Small intestine (tissue), 16 donors: ENCODE data around the gene RUSC1. TPM values are rescaled to one million over a fixed set of nuclear protein-coding genes. Genes with fewer than 3 reads are reported as not detected.

ENCODE experiments used
- DNase-seq, 2 donors: peaks; one replicate each; pipeline versions ENCODE4 v3.0.0 to v3.0.0-alpha.2; 2013
- FAIRE-seq: peaks from 2 replicates; lab custom pipeline; 2012; peaks lifted over from hg19 to GRCh38; lab: Jason Lieb, UNC
- H3K27ac ChIP-seq, 3 donors: one replicate each; pipeline ENCODE4 v1.5.1; 2013; ENCODE audit warnings: low read length in 2 of 3, mild to moderate bottlenecking in 2 of 3, control low read depth in 1 of 3, inconsistent platforms in 1 of 3, low read depth in 1 of 3, moderate library complexity in 1 of 3
- H3K27me3 ChIP-seq, 3 donors: one replicate each; pipeline ENCODE4 v1.6.1; 2013; ENCODE audit warnings: low read length in 3 of 3, inconsistent platforms in 1 of 3; ENCODE audit not compliant: control insufficient read depth in 3 of 3, insufficient read depth in 3 of 3
- H3K36me3 ChIP-seq, 3 donors: one replicate each; pipeline ENCODE4 v1.6.1; 2013; ENCODE audit warnings: low read length in 3 of 3, inconsistent platforms in 1 of 3, low read depth in 1 of 3, mild to moderate bottlenecking in 1 of 3, moderate library complexity in 1 of 3; ENCODE audit not compliant: control insufficient read depth in 3 of 3, insufficient read depth in 2 of 3
- H3K4me1 ChIP-seq, 3 donors: one replicate each; pipeline ENCODE4 v1.6.1; 2013; ENCODE audit warnings: low read length in 2 of 3, inconsistent platforms in 1 of 3, low read depth in 1 of 3, mild to moderate bottlenecking in 1 of 3, moderate library complexity in 1 of 3; ENCODE audit not compliant: control insufficient read depth in 3 of 3, insufficient read depth in 2 of 3
- H3K4me3 ChIP-seq, 3 donors: one replicate each; pipeline ENCODE4 v1.5.1; 2013; ENCODE audit warnings: low read length in 3 of 3, control low read depth in 1 of 3, inconsistent platforms in 1 of 3, low read depth in 1 of 3, mild to moderate bottlenecking in 1 of 3, moderate library complexity in 1 of 3
- H3K9me3 ChIP-seq, 2 donors: one replicate each; pipeline ENCODE4 v1.6.1; 2013; ENCODE audit warnings: low read depth in 1 of 2, low read length in 1 of 2; ENCODE audit not compliant: control insufficient read depth in 2 of 2, insufficient read depth in 1 of 2
- WGBS, 3 donors: extraction: QIAGEN DNeasy Blood & Tissue Kit; methylation state at CpG; one replicate each; pipeline ENCODE4 v1.1.7; 2013; 5-methylcytosine and 5-hydroxymethylcytosine counted together
- long read RNA-seq, 10 donors: transcript quantifications; one replicate each; lab custom pipeline, GENCODE V29; 2026
- polyA plus RNA-seq, 4 donors: library from polyadenylated mRNA; stranded (reverse) in 3 of 4; unstranded in 1 of 4; fragments of 200-250 nt in 3 of 4; fragments of 120-200 nt in 1 of 4; gene quantifications; one replicate each; pipeline versions ENCODE4 v1.2.1 to v1.2.3, GENCODE V29; 2013
- donor health status: healthy with polysubstance abuse.
- donor health status: control.
- donor health status: control.
- donor health status: Bipolar disorder and iron deficiency.
- donor health status: healthy.

RUSC1 gene, protein sequence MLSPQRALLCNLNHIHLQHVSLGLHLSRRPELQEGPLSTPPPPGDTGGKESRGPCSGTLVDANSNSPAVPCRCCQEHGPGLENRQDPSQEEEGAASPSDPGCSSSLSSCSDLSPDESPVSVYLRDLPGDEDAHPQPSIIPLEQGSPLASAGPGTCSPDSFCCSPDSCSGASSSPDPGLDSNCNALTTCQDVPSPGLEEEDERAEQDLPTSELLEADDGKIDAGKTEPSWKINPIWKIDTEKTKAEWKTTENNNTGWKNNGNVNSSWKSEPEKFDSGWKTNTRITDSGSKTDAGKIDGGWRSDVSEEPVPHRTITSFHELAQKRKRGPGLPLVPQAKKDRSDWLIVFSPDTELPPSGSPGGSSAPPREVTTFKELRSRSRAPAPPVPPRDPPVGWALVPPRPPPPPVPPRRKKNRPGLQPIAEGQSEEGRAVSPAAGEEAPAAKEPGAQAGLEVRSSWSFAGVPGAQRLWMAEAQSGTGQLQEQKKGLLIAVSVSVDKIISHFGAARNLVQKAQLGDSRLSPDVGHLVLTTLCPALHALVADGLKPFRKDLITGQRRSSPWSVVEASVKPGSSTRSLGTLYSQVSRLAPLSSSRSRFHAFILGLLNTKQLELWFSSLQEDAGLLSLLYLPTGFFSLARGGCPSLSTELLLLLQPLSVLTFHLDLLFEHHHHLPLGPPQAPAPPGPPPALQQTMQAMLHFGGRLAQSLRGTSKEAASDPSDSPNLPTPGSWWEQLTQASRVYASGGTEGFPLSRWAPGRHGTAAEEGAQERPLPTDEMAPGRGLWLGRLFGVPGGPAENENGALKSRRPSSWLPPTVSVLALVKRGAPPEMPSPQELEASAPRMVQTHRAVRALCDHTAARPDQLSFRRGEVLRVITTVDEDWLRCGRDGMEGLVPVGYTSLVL
- 10 to 100 TPM; 32.7 to 60.8 (median 44.6) TPM for polyA plus RNA-seq
- long read RNA-seq, donor 1: 0 reads
- long read RNA-seq, donor 2, partial matches to known transcripts: 0 of 3 reads
- long read RNA-seq, donor 2, other reads (novel, unspliced or antisense): 0 of 3 reads
- long read RNA-seq, donor 3, partial matches to known transcripts: 6 of 8 reads
- long read RNA-seq, donor 3, other reads (novel, unspliced or antisense): 0 of 8 reads
- long read RNA-seq, donor 4: 0 reads
- long read RNA-seq, donor 5, partial matches to known transcripts: 8 of 10 reads
- long read RNA-seq, donor 5, other reads (novel, unspliced or antisense): 0 of 10 reads
- long read RNA-seq, donor 6, partial matches to known transcripts: 8 of 10 reads
- long read RNA-seq, donor 6, other reads (novel, unspliced or antisense): 0 of 10 reads
- long read RNA-seq, donor 7: 0 reads
- long read RNA-seq, donor 8, partial matches to known transcripts: 0 of 2 reads
- long read RNA-seq, donor 8, other reads (novel, unspliced or antisense): 0 of 2 reads
- long read RNA-seq, donor 9, partial matches to known transcripts: 0 of 3 reads
- long read RNA-seq, donor 9, other reads (novel, unspliced or antisense): 0 of 3 reads
- long read RNA-seq, donor 10, transcript RUSC1-204 (10 exons, 3,403 nt): major isoform, 7 of 12 reads
- long read RNA-seq, donor 10, partial matches to known transcripts: 0 of 12 reads
- long read RNA-seq, donor 10, other reads (novel, unspliced or antisense): 0 of 12 reads

DNA sequence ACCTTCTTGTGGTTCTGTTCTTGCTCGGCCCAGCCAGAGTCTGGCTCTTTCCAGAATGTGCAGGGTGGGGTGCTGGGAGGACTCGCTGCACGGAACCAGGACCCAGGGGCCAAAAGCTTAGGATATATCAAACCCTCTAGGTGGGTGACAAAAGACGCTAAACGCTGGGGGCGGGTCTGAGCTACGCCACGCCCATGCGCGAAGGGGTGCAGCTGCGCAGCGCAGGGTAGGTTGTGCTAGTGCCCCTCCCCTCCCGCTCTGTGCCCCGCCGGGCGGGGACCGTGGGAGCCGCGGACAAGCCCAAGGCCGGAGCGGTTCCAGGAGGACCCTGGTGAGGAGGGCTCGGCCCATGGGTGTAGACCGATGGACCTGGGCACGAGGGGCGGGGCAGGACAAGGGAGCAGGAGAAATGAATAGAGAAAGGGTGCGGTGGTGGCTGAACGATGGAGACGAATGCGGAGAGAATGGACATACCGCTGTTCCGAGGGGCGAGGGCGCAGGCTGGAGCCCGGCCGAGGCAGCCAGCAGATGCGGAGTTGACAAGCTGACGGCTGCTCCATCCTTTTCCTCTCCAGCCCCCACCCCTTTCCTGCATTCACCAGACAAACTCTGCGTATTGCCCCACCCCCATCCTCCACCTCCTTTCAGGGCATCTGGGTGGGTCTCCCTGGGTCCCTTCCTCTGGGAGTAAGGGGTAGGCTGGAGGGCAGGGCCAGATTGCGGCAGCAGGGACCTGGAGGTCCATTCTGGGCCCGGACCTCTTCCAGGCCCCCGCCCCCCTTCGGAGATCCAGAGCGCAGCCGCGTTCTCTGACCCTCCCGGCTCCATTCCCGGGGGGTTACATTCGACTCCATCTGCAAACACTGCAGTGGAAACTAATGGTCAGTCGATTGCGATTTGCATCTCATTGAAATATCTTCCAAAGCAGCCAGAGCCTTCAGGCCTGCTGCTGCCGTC is at the start of gene RUSC1:
Gene RUSC1 (plus strand): TSS at position 234 of the 957 bp plus-strand sequence. CDS start 880 bp downstream, outside the sequence.
- Histone ChIP-seq H3K27ac (peak within 1 kb of the TSS; percentile 50 to 98 (median 52)), H3K4me3 (peak within 1 kb of the TSS in 2 of 3 donors; percentile 26 to 93), H3K36me3 (peaks cover 0 to 35% (median 0%) of the 10 kb centered on the region in 3 donors), H3K4me1 (peaks cover 0 to 57% (median 9%) of the 10 kb centered on the region in 3 donors), H3K9me3 (no peaks in the 10 kb centered on the region), H3K27me3 (no peaks in the 10 kb centered on the region)
- FAIRE-seq (no peak), DNase-seq (peak; percentile 84 to 87)
- 13 to 24% (median 23%) methylated on average over 46 to 51 of the region's 51 CpGs for WGBS, 3 donors

DNA sequence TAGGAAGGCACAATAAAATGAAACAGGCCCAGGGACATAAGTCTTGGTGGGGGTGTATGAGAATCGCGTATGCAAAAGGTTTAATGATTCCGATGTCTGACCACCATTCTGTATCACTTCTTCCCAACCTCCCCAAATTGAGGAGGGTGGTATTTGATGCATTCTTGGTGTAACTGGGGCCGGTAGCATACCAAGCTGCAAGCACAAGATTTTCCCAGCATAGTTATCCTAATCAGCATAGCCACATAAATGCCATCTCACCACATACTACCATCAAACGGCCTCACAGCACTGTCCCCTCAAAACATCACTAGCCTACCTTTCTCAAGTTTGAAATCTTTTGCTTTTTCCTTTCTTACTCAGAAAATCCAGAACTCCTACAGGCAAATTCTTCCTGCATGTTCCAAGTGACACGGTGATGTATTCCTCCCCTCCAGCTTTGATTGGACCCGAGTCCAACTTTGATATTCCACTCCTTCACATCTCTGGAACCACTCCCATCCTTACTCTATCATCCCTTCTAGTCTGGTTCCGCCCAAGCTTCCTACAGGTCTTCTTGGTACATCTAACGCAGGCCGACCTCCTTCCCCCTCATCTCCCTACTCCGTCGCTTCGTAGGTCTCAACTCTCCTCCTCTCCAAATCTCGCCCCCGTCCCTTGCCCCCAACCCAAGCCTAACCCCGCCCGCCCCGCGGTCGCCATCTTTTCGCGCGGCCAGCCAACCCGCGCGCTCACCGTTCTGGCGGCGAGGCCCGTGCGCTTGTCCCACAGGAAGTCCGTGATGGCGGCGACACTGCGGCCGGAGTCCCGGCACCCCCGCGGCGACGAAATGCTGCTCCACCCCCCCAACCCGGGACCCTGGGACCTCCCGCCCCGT is 48.0 kb upstream of the RUSC1 start:
- Histone ChIP-seq H3K27me3 (no peaks in the 10 kb centered on the region), H3K36me3 (peaks cover 20 to 32% (median 23%) of the 10 kb centered on the region in 3 donors), H3K4me3 (peak overlapping the region; percentile 76 to 88 (median 81)), H3K27ac (peak overlapping the region; percentile 82 to 93 (median 91)), H3K9me3 (no peaks in the 10 kb centered on the region), H3K4me1 (peaks cover 0 to 8% (median 4%) of the 10 kb centered on the region in 3 donors)
- 1 to 4% (median 2%) methylated on average over 33 to 44 of the region's 44 CpGs for WGBS, 3 donors
- no peak for FAIRE-seq
- peak in 1 of 2 donors; percentile 83 for DNase-seq

DNA sequence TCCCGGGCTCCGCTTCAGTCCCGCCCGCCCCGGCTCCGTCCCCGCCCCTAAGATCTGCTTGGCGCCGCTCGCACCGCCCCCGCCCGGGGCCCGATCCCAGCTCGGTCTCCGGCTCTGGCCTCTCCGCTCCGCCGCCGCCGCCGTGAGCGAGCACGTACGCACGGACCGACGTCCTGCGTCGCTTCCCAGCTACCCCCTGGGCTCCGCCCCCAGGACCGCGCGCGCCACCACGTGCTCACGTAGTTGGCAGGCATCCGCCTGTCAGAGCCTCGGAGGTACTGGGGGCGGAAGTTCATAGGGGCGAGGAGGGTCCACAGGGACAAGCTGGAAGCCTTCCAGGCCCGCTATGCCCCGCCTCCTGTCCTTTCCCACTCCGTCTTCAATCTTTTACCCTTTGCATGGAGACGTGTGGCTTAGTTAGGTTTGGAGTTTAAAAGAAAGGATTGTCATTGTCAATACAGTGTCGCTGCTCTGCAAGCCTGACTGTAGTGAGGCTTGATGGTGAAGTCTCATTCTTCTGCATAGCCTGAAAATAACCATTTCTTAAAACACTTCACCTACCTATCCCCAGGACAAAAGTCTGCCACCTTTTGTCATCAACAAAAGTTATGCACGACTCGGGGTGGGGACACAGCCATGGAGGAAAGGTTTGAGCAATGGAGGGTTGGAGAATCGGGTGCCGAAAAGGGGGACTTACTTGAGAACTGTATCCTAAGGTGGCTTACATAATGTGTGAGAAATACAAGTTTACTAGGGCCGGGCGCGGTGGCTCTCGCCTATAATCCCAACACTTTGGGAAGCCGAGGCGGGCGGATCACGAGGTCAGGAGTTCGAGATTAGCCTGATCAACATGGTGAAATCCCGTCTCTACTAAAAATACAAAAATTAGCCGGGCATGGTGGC is 47.1 kb upstream of the RUSC1 start, which contains the start of gene CLK2:
Gene CLK2 (minus strand): TSS at position 162 of the 903 bp plus-strand sequence. CDS start 2,527 bp downstream, outside the sequence.
- peak within 1 kb of the TSS; percentile 82 to 93 (median 91) for H3K27ac ChIP-seq
- H3K4me3 ChIP-seq: peak within 1 kb of the TSS; percentile 76 to 88 (median 81)
- H3K27me3 ChIP-seq: no peaks in the 10 kb centered on the region
- DNase-seq (peak; percentile 97 to 99), FAIRE-seq (no peak)
- WGBS, 3 donors: 11 to 14% (median 13%) methylated on average over 46 to 61 of the region's 61 CpGs
- H3K4me1 ChIP-seq: peaks cover 0 to 8% (median 7%) of the 10 kb centered on the region in 3 donors
- H3K9me3 ChIP-seq: no peaks in the 10 kb centered on the region
- H3K36me3 ChIP-seq: peaks cover 12 to 23% (median 19%) of the 10 kb centered on the region in 3 donors

DNA sequence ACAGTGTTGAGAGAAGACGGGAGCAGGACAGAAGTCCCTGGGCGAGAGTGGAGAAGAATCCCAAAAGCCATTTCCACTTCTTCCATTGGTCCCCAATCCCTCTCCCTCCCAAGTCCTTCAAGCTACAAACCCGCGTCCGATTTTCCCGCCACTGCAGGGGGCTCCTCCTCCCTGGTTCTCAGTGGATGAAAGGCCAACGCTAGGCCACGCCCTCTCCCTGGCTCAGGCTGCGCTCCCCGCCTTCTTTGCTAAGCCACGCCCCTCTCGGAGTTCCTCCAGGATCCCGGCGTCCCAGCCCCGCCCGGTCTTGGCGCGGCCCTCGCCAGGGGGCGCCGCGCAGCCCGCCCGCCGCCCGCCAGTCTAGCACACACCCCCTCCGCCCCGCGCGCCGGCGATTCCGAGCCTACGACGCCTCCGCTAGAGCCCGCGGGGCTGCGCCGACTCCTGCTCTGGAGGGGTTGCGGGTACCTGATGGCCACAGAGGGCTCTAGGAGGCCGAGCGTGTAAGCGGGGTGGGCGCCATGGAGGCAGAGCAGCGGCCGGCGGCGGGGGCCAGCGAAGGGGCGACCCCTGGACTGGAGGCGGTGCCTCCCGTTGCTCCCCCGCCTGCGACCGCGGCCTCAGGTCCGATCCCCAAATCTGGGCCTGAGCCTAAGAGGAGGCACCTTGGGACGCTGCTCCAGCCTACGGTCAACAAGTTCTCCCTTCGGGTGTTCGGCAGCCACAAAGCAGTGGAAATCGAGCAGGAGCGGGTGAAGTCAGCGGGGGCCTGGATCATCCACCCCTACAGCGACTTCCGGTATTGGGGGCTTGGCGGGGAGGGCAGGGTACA is 43.4 kb upstream of the RUSC1 start, which contains the start of gene HCN3:
Gene HCN3 (plus strand): TSS at position 394 of the 832 bp plus-strand sequence. CDS start 128 bp downstream, at position 522.
- peak within 1 kb of the TSS in 1 of 3 donors; percentile 62 for H3K27ac ChIP-seq
- H3K4me1 ChIP-seq: peaks cover 0 to 10% (median 3%) of the 10 kb centered on the region in 3 donors
- H3K27me3 ChIP-seq: no peaks in the 10 kb centered on the region
- peaks cover 0 to 10% (median 0%) of the 10 kb centered on the region in 3 donors for H3K36me3 ChIP-seq
- H3K4me3 ChIP-seq: peak within 1 kb of the TSS; percentile 31 to 80 (median 68)
- peak; percentile 98 to 99 for DNase-seq
- FAIRE-seq: no peak
- H3K9me3 ChIP-seq: no peaks in the 10 kb centered on the region
- WGBS, 3 donors: 1 to 2% (median 1%) methylated on average over 64 to 68 of the region's 68 CpGs

DNA sequence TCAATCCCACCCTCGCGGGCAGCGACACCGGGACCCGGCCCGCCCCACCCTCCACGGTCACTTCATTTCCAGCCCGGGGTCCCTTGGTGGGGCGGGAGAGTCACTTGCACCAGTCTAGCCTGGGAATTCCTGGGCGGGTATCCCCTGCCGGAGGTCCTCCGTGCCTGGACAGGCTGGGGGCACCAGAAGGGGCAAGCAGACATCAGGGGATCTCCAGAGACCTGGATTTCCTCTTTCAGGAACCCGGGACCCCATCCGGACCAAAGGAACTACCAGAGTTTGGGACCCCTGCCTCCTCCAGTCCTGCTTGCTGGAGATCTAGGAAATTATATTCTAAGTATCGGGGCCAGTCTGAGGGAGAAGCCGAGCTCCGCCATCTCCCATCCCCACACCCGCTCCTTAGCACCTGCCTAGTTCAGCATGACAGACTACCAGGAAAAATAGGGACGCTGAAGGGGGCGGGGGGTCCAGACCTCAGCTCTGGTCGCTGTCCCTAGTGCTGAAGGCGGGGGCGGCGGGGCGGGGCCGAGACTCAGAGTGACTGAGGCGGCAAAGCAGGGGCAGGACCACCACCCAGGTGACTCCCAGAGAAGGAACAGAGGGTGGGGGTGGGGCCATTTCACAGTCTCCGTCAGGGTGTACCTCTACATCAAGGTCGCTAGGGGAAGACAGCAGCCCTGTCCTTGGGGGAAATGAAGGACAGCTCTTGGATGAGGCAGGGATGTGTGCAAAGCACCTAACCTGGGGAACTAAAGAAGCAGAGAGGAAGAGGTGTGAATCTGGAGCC is 42.6 kb upstream of the RUSC1 start:
- no peaks in the 10 kb centered on the region for H3K27me3 ChIP-seq
- no peaks in the 10 kb centered on the region for H3K9me3 ChIP-seq
- WGBS, 3 donors: 0 to 1% (median 1%) methylated on average over 23 to 29 of the region's 29 CpGs
- peak overlapping the region in 1 of 3 donors; percentile 62 for H3K27ac ChIP-seq
- H3K4me3 ChIP-seq: peak overlapping the region; percentile 31 to 80 (median 68)
- no peak for FAIRE-seq
- H3K36me3 ChIP-seq: peaks cover 0 to 17% (median 0%) of the 10 kb centered on the region in 3 donors
- peaks cover 0 to 8% (median 0%) of the 10 kb centered on the region in 3 donors for H3K4me1 ChIP-seq
- DNase-seq: peak; percentile 73 to 84
